ENCODE measurements around the gene GCAT.

The GCAT gene

GRCh38 chr22:37852418-37852817 lies 44.7 kb downstream of the GCAT start:
- H3K27me3 ChIP-seq (ENCODE audit: control insufficient read depth in 5 of 5, insufficient read depth in 4 of 5, low read length in 5 of 5) = no peaks in the 10 kb centered on the region
- H3K9ac ChIP-seq (ENCODE audit: low read length in 5 of 5) = peak overlapping the region in 1 of 5 donors; percentile 13
- H3K36me3 ChIP-seq (ENCODE audit: control insufficient read depth in 5 of 5, insufficient read depth in 5 of 5, low read length in 5 of 5) = peaks cover 25 to 56% (median 39%) of the 10 kb centered on the region in 5 donors
- peaks cover 1 to 21% (median 17%) of the 10 kb centered on the region in 5 donors for H3K4me1 ChIP-seq (ENCODE audit: control insufficient read depth in 5 of 5, insufficient read depth in 5 of 5, low read length in 5 of 5)
- no peak overlapping the region for H3K27ac ChIP-seq (ENCODE audit: low read depth, low read length)
- no peak overlapping the region for H3K4me3 ChIP-seq (ENCODE audit: low read depth in 1 of 5, low read length in 5 of 5)
- H3K9me3 ChIP-seq (ENCODE audit: control insufficient read depth in 5 of 5, low read length in 5 of 5) = no peaks in the 10 kb centered on the region

DNA sequence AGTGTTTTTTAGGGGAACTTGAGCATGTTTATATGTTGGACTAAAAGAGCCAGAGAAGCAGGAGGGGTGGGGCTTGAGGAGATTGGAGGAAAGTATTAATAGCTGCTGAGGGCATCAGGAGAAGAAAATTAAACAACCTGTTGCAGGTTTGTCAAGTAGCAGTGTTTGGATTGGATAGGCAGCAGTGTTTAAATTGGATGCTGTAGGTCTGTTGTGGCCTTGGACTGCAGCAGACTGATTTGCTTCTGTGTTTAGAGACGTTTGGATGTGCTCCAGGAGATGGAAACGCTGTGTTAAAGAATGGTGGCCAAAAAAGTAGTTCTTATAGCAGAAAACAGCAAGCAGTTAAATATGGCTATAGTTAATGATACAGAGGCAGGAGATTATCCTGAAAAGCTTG lies 47.2 kb downstream of the GCAT start:
- H3K36me3 ChIP-seq (ENCODE audit: control insufficient read depth in 5 of 5, insufficient read depth in 5 of 5, low read length in 5 of 5) = peaks cover 36 to 79% (median 53%) of the 10 kb centered on the region in 5 donors
- H3K4me3 ChIP-seq (ENCODE audit: low read depth in 1 of 5, low read length in 5 of 5) = no peak overlapping the region
- no peak overlapping the region for H3K9ac ChIP-seq (ENCODE audit: low read length in 5 of 5)
- no peak overlapping the region for H3K27ac ChIP-seq (ENCODE audit: low read depth, low read length)
- no peaks in the 10 kb centered on the region for H3K27me3 ChIP-seq (ENCODE audit: control insufficient read depth in 5 of 5, insufficient read depth in 4 of 5, low read length in 5 of 5)
- H3K4me1 ChIP-seq (ENCODE audit: control insufficient read depth in 5 of 5, insufficient read depth in 5 of 5, low read length in 5 of 5) = peaks cover 0 to 9% (median 5%) of the 10 kb centered on the region in 5 donors
- H3K9me3 ChIP-seq (ENCODE audit: control insufficient read depth in 5 of 5, low read length in 5 of 5) = no peaks in the 10 kb centered on the region

DNA sequence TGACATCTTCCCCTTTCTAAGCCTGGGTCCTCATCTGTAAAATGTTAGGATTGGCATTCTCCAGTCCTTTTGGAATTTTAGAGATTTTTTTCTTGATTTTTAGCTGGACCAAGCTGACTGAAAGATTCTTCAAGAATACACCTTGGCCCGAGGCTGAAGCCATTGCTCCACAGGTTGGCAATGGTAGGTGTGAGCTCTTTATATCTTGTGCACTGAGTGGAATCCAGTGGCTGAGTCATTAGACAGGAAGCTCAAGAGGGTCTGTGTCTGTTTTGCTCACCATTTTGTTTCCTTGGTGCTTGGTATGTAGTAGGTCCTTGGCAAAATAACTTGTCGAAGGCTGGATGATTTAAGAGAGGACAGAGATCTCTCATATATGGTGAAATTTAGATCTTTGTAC lies 47.7 kb downstream of the GCAT start:
- no peak overlapping the region for H3K9ac ChIP-seq (ENCODE audit: low read length in 5 of 5)
- H3K36me3 ChIP-seq (ENCODE audit: control insufficient read depth in 5 of 5, insufficient read depth in 5 of 5, low read length in 5 of 5) = peaks cover 38 to 84% (median 58%) of the 10 kb centered on the region in 5 donors

DNA sequence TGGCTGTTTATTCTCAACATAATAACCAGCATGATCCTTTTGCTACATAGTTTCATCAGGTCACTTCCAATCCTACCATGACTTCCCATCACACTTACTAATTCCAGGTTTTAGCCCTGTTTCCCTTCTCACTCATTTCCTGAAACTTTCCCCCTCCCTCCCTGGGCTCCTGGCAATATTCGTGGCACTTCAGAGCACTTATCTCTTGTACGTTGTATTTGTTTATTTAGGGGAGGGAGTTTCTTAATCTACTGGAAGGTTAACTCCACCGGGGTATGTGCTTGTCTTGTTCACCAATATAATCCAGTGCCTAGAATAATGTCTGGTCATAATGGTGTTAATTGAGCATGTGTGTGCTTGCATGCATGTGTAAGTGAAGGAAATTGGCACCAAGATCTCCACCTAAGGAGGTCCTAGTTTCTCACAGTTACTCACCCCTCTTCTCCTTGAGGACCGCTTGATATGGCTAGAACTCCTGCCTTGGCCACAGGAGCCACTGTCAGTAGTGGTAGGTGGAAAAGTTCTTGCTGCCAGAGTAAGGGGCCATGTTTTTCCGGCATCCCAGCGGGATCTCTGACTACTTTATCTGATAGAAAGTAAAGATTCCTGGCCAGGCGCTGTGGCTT lies 53.2 kb downstream of the GCAT start:
- no peak overlapping the region for H3K27ac ChIP-seq (ENCODE audit: low read depth, low read length)

More for the DNA sequence above, 47.7 kb downstream of the GCAT start:
- Histone ChIP-seq H3K9me3 (ENCODE audit: control insufficient read depth in 5 of 5, low read length in 5 of 5) (no peaks in the 10 kb centered on the region), H3K4me3 (ENCODE audit: low read depth in 1 of 5, low read length in 5 of 5) (no peak overlapping the region), H3K27me3 (ENCODE audit: control insufficient read depth in 5 of 5, insufficient read depth in 4 of 5, low read length in 5 of 5) (no peaks in the 10 kb centered on the region), H3K27ac (ENCODE audit: low read depth, low read length) (no peak overlapping the region), H3K4me1 (ENCODE audit: control insufficient read depth in 5 of 5, insufficient read depth in 5 of 5, low read length in 5 of 5) (peaks cover 0 to 3% (median under 1%) of the 10 kb centered on the region in 5 donors)

GRCh38 chr22:37862570-37863325 lies 55.0 kb downstream of the GCAT start:
- no peaks in the 10 kb centered on the region for H3K9me3 ChIP-seq (ENCODE audit: control insufficient read depth in 5 of 5, low read length in 5 of 5)
- no peak overlapping the region for H3K27ac ChIP-seq (ENCODE audit: low read depth, low read length)
- H3K9ac ChIP-seq (ENCODE audit: low read length in 5 of 5) = no peak overlapping the region
- H3K4me3 ChIP-seq (ENCODE audit: low read depth in 1 of 5, low read length in 5 of 5) = no peak overlapping the region
- no peaks in the 10 kb centered on the region for H3K27me3 ChIP-seq (ENCODE audit: control insufficient read depth in 5 of 5, insufficient read depth in 4 of 5, low read length in 5 of 5)
- H3K36me3 ChIP-seq (ENCODE audit: control insufficient read depth in 5 of 5, insufficient read depth in 5 of 5, low read length in 5 of 5) = peaks cover 42 to 92% (median 79%) of the 10 kb centered on the region in 5 donors
- H3K4me1 ChIP-seq (ENCODE audit: control insufficient read depth in 5 of 5, insufficient read depth in 5 of 5, low read length in 5 of 5) = no peaks in the 10 kb centered on the region

More for the DNA sequence above, 53.2 kb downstream of the GCAT start:
- Histone ChIP-seq H3K4me1 (ENCODE audit: control insufficient read depth in 5 of 5, insufficient read depth in 5 of 5, low read length in 5 of 5) (no peaks in the 10 kb centered on the region), H3K9me3 (ENCODE audit: control insufficient read depth in 5 of 5, low read length in 5 of 5) (no peaks in the 10 kb centered on the region), H3K27me3 (ENCODE audit: control insufficient read depth in 5 of 5, insufficient read depth in 4 of 5, low read length in 5 of 5) (no peaks in the 10 kb centered on the region), H3K4me3 (ENCODE audit: low read depth in 1 of 5, low read length in 5 of 5) (no peak overlapping the region), H3K9ac (ENCODE audit: low read length in 5 of 5) (no peak overlapping the region), H3K36me3 (ENCODE audit: control insufficient read depth in 5 of 5, insufficient read depth in 5 of 5, low read length in 5 of 5) (peaks cover 39 to 94% (median 74%) of the 10 kb centered on the region in 5 donors)

- Histone ChIP-seq H3K36me3 (ENCODE audit: control insufficient read depth in 5 of 5, insufficient read depth in 5 of 5, low read length in 5 of 5) (peaks cover 35 to 87% (median 76%) of the 10 kb centered on the region in 5 donors), H3K27me3 (ENCODE audit: control insufficient read depth in 5 of 5, insufficient read depth in 4 of 5, low read length in 5 of 5) (no peaks in the 10 kb centered on the region), H3K4me1 (ENCODE audit: control insufficient read depth in 5 of 5, insufficient read depth in 5 of 5, low read length in 5 of 5) (no peaks in the 10 kb centered on the region), H3K27ac (ENCODE audit: low read depth, low read length) (no peak overlapping the region), H3K9ac (ENCODE audit: low read length in 5 of 5) (no peak overlapping the region), H3K4me3 (ENCODE audit: low read depth in 1 of 5, low read length in 5 of 5) (no peak overlapping the region), H3K9me3 (ENCODE audit: control insufficient read depth in 5 of 5, low read length in 5 of 5) (no peaks in the 10 kb centered on the region)
Observed at GRCh38 chr22:37865510-37865909, 57.8 kb downstream of the GCAT start.
